ENCODE data around the gene ZNRF1.

ZNRF1 gene

GRCh38 chr16:75114946-75115825, 116.4 kb downstream of the ZNRF1 start:
- no peak overlapping the region for H3K4me3 ChIP-seq (ENCODE audit: low read depth, low read length)
- no peak for TF ChIP-seq CTCF (IDR thresholded peaks at IDR 0.05; ENCODE audit: low read depth, low read length, missing control alignments)
- no peak for DNase-seq (ENCODE audit: low read depth)

- no peak for DNase-seq (ENCODE audit: low read depth)
- TF ChIP-seq CTCF (IDR thresholded peaks at IDR 0.05; ENCODE audit: low read depth, low read length, missing control alignments): no peak
- no peak within 1 kb of the TSS for H3K4me3 ChIP-seq (ENCODE audit: low read depth, low read length)
Measured at GRCh38 chr16:75116081-75116910, 117.5 kb downstream of the ZNRF1 start, which contains the start of gene LDHD. LDHD (minus strand) TSS chr16:75116780; CDS start chr16:75116720, 60 bp downstream.

GRCh38 chr16:75116911-75117245, 118.1 kb downstream of the ZNRF1 start:
- TF ChIP-seq CTCF (IDR thresholded peaks at IDR 0.05; ENCODE audit: low read depth, low read length, missing control alignments): no peak
- no peak overlapping the region for H3K4me3 ChIP-seq (ENCODE audit: low read depth, low read length)

GRCh38 chr16:75118943-75119539, 120.2 kb downstream of the ZNRF1 start:
- no peak overlapping the region for H3K4me3 ChIP-seq (ENCODE audit: low read depth, low read length)
- no peak for TF ChIP-seq CTCF (IDR thresholded peaks at IDR 0.05; ENCODE audit: low read depth, low read length, missing control alignments)
- DNase-seq (ENCODE audit: low read depth): no peak

More at GRCh38 chr16:75116911-75117245, 118.1 kb downstream of the ZNRF1 start:
- no peak for DNase-seq (ENCODE audit: low read depth)

GRCh38 chr16:75120253-75120652, 121.4 kb downstream of the ZNRF1 start:
- no peak for TF ChIP-seq CTCF (IDR thresholded peaks at IDR 0.05; ENCODE audit: low read depth, low read length, missing control alignments)
- no peak for DNase-seq (ENCODE audit: low read depth)
- H3K4me3 ChIP-seq (ENCODE audit: low read depth, low read length): no peak overlapping the region

GRCh38 chr16:75121949-75122568, 123.2 kb downstream of the ZNRF1 start:
- DNase-seq (ENCODE audit: low read depth): no peak
- no peak for TF ChIP-seq CTCF (IDR thresholded peaks at IDR 0.05; ENCODE audit: low read depth, low read length, missing control alignments)

More at GRCh38 chr16:75121949-75122568, 123.2 kb downstream of the ZNRF1 start:
- no peak overlapping the region for H3K4me3 ChIP-seq (ENCODE audit: low read depth, low read length)

Data from GM12864 (cell line).